ENCODE data around the gene SLC4A5.

DNA sequence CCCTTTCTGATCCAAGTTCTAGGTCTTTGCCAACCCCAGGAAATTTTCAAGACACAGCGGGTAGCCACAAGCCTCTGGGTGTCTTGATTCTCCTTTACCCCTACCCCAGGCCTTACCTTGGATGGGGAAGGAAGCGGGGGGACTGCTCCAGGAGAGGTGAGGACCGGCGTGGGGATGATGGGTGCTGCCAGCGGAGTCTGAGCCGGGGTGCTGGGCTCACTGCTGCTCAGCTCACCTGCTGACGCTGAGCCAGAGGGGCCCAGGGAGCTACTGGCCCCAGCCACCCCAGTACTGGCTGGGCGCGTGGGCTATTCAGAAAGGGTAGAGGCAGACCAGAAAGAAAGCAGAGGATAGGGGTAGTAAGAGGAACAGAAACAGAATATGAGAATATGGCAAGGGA lies 28.2 kb upstream of the SLC4A5 start:
- TF ChIP-seq POLR2A (IDR thresholded peaks at IDR 0.05), result no peak
- TF ChIP-seq, protein P1, sequence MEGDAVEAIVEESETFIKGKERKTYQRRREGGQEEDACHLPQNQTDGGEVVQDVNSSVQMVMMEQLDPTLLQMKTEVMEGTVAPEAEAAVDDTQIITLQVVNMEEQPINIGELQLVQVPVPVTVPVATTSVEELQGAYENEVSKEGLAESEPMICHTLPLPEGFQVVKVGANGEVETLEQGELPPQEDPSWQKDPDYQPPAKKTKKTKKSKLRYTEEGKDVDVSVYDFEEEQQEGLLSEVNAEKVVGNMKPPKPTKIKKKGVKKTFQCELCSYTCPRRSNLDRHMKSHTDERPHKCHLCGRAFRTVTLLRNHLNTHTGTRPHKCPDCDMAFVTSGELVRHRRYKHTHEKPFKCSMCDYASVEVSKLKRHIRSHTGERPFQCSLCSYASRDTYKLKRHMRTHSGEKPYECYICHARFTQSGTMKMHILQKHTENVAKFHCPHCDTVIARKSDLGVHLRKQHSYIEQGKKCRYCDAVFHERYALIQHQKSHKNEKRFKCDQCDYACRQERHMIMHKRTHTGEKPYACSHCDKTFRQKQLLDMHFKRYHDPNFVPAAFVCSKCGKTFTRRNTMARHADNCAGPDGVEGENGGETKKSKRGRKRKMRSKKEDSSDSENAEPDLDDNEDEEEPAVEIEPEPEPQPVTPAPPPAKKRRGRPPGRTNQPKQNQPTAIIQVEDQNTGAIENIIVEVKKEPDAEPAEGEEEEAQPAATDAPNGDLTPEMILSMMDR (IDR thresholded peaks at IDR 0.05), result no peak
- no peak for TF ChIP-seq EP300 (IDR thresholded peaks at IDR 0.05)
